HL-60 (cell line): ENCODE data around the gene TBX18.
A peak's percentile ranks its signal among the peaks of the same experiment; 100 is the strongest.

Source experiments
- DNase-seq, 2 experiments: peaks; one replicate each; pipeline ENCODE4 v3.0.0-alpha.2; 2010 to 2020; ENCODE audit warnings: low read depth in 1 of 2, low spot score in 1 of 2
- H3K27ac ChIP-seq: fragments of 250-450 bp; sonication (Bioruptor Pico); replicated peaks from 2 replicates; pipeline ENCODE4 v1.5.1; 2020; ENCODE audit warnings: mild to moderate bottlenecking, moderate library complexity
- H3K27me3 ChIP-seq: fragments of 250-450 bp; sonication (Bioruptor Pico); 2 replicates; pipeline ENCODE4 v1.5.1; 2021; ENCODE audit warnings: mild to moderate bottlenecking, moderate library complexity; ENCODE audit not compliant: insufficient read depth, poor library complexity, severe bottlenecking
- H3K4me3 ChIP-seq: replicated peaks from 2 replicates; pipeline ENCODE4 v1.5.1; 2011; ENCODE audit warnings: mild to moderate bottlenecking, control low read depth, low read length; ENCODE audit not compliant: insufficient read depth
- GABPA ChIP-seq: IDR thresholded peaks from 2 replicates; pipeline ENCODE4 v1.6.1; 2012; ENCODE audit warnings: low read depth
- POLR2AphosphoS5 ChIP-seq: IDR thresholded peaks from 2 replicates; pipeline ENCODE4 v1.6.1; 2012; ENCODE audit warnings: low read depth
- SPI1 ChIP-seq: IDR thresholded peaks from 2 replicates; pipeline ENCODE4 v1.6.1; 2012; ENCODE audit warnings: low read depth, mild to moderate bottlenecking, borderline replicate concordance
- long read RNA-seq: library from polyadenylated mRNA; unstranded; transcript quantifications from one replicate; pipeline ENCODE4 v2.0.0, GENCODE V29; 2020
- TF ChIP-seq, protein P1 (sequence below): IDR thresholded peaks from one replicate; pipeline ENCODE4 v1.5.1; 2011; ENCODE audit warnings: low read length, control low read depth, inconsistent platforms; ENCODE audit not compliant: insufficient read depth
- TF ChIP-seq, protein P2 (sequence below): IDR thresholded peaks from 2 replicates; pipeline ENCODE4 v1.6.1; 2012; ENCODE audit warnings: low read depth; ENCODE audit not compliant: insufficient replicate concordance

TBX18 gene
- long read RNA-seq: 0 reads

DNA sequence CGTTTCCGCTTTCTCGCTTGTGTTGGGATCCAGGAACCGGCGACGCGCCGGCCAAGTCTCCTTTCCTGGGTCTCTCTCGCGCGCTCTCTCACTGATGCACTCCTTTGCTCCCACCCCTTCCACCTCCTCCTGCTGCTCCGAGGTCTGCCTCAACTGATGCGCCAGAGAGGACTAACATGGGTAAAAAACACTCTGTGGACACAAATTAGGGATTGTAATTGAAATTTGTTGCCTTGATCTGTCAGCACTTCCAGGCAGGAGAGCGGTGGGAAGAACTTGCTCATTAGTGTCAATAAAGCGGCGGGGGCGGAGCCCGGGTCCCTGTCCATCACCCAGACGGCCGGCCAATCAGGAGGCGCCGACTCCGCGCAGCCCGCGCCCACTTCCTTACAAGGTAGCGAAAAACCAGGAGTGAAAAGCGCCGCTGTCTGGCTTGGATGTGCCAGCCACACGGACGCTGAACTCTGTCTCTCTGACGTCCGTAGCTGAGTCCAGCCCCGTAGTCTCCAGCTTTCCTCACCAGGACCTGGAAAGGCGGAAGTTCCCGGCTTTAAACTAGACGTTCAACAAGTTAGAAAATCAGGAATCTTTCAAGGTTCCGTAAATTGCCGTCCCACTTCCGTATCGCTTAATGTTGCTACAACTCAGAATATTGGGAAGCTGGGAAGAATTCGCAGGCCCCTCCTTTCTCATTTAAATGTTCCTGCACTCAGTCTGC, at the start of gene TBX18:
Gene TBX18, minus strand, starts transcription at position 267 of the 718 bp plus-strand sequence. CDS start 417 bp downstream, outside the sequence.
- TF ChIP-seq, protein P1, sequence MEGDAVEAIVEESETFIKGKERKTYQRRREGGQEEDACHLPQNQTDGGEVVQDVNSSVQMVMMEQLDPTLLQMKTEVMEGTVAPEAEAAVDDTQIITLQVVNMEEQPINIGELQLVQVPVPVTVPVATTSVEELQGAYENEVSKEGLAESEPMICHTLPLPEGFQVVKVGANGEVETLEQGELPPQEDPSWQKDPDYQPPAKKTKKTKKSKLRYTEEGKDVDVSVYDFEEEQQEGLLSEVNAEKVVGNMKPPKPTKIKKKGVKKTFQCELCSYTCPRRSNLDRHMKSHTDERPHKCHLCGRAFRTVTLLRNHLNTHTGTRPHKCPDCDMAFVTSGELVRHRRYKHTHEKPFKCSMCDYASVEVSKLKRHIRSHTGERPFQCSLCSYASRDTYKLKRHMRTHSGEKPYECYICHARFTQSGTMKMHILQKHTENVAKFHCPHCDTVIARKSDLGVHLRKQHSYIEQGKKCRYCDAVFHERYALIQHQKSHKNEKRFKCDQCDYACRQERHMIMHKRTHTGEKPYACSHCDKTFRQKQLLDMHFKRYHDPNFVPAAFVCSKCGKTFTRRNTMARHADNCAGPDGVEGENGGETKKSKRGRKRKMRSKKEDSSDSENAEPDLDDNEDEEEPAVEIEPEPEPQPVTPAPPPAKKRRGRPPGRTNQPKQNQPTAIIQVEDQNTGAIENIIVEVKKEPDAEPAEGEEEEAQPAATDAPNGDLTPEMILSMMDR: no peak
- 0 out of 2 replicates have a peak, but pooled peaks have one; percentile 11 for TF ChIP-seq SPI1
- H3K27me3 ChIP-seq: peaks cover 68% of the 10 kb centered on the region
- DNase-seq: peak in 1 of 2 experiments; percentile 41
- H3K4me3 ChIP-seq: no peak within 1 kb of the TSS
- no peak within 1 kb of the TSS for H3K27ac ChIP-seq

DNA sequence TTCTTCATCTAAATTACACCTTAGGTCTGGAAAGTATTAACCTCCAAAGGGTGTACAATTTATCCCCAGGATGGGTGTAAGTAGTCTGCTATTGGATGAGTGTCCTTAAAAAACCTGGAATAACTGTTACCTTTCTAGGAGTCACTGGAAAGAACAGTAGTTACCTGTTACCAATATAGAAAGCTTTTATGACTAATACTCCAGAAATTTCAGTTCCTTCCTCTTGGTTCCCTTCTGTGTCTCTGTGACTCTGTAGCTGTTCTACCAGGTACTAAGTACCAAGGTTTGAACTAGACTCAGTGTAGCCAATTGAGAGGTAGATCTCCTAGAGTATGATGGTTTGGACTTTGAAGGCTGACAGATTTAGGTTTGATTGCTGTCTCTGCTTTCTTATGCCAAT, 47.0 kb upstream of the TBX18 start:
- DNase-seq: no peak
- no peak overlapping the region for H3K27ac ChIP-seq
- H3K27me3 ChIP-seq: no peaks in the 10 kb centered on the region
- TF ChIP-seq SPI1 (no peak), POLR2AphosphoS5 (no peak), GABPA (no peak)
- TF ChIP-seq, protein P2, sequence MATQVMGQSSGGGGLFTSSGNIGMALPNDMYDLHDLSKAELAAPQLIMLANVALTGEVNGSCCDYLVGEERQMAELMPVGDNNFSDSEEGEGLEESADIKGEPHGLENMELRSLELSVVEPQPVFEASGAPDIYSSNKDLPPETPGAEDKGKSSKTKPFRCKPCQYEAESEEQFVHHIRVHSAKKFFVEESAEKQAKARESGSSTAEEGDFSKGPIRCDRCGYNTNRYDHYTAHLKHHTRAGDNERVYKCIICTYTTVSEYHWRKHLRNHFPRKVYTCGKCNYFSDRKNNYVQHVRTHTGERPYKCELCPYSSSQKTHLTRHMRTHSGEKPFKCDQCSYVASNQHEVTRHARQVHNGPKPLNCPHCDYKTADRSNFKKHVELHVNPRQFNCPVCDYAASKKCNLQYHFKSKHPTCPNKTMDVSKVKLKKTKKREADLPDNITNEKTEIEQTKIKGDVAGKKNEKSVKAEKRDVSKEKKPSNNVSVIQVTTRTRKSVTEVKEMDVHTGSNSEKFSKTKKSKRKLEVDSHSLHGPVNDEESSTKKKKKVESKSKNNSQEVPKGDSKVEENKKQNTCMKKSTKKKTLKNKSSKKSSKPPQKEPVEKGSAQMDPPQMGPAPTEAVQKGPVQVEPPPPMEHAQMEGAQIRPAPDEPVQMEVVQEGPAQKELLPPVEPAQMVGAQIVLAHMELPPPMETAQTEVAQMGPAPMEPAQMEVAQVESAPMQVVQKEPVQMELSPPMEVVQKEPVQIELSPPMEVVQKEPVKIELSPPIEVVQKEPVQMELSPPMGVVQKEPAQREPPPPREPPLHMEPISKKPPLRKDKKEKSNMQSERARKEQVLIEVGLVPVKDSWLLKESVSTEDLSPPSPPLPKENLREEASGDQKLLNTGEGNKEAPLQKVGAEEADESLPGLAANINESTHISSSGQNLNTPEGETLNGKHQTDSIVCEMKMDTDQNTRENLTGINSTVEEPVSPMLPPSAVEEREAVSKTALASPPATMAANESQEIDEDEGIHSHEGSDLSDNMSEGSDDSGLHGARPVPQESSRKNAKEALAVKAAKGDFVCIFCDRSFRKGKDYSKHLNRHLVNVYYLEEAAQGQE: no peak
- TF ChIP-seq, protein P1: no peak
- H3K4me3 ChIP-seq: no peak overlapping the region

DNA sequence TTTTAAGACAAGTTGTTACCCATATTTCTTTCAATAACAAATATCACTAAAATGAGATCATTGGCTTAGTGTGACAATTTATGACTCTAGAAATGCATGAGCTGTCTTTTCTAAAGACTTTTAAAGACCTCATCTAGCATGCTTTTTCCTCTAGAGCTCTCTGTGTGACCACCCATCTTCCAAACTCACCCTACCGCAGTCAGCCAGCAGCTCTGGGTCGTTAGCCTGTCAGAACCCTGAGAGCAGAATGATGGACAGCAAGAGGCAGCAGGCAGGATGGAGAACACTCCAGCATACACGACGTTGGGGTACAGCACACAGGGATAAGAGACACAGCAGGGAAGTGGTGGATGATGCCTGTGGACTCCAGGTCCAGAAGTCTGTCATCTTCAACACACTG, 45.1 kb upstream of the TBX18 start:
- no peak for TF ChIP-seq POLR2AphosphoS5
- H3K27ac ChIP-seq: no peak overlapping the region
- no peaks in the 10 kb centered on the region for H3K27me3 ChIP-seq
- H3K4me3 ChIP-seq: no peak overlapping the region
- no peak for DNase-seq

DNA sequence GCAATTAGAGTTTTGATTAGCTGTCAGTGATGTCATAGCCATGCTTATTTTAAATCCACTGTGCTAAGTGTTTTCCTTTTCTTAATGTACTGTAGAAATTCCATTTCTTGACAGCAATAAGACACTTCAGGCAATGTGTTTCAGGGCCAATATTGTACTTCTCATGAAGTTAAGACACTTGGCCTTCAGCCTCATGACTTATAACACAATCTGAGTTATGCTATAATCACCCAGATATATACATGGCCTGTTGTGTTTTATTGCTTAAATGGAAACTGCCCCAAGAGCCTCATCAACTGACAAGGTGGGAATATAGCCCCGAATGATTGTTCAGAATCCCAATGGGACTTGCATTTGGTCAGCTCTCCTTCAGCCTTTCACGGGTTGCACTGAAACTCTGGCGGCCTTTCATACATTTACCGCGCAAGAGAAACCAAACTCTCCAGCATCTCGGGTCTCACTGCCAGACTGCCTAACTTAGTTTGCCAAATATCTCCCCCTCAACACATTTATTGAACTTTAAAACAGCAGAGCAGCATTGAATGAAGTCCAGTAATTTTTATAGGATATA, 44.2 kb upstream of the TBX18 start:
- no peak overlapping the region for H3K4me3 ChIP-seq
- TF ChIP-seq, protein P2: no peak
- TF ChIP-seq, protein P1: no peak
- TF ChIP-seq POLR2AphosphoS5 (no peak), GABPA (no peak), SPI1 (no peak)
- DNase-seq: no peak

More for the DNA sequence above, 44.2 kb upstream of the TBX18 start:
- H3K27me3 ChIP-seq: no peaks in the 10 kb centered on the region
- no peak overlapping the region for H3K27ac ChIP-seq
